Kidney (tissue), 14 donors: ENCODE data around the gene GGCX. TPM values are rescaled to one million over a fixed set of nuclear protein-coding genes. Genes with fewer than 3 reads are reported as not detected.

ENCODE experiments used
- DNase-seq, 5 donors: peaks; one replicate each; pipeline ENCODE4 v3.0.0-alpha.2; 2013 to 2020
- FAIRE-seq: peaks from 2 replicates; lab custom pipeline; 2012; peaks lifted over from hg19 to GRCh38; lab: Jason Lieb, UNC
- H3K27ac ChIP-seq, 2 donors: one replicate each; pipeline ENCODE4 v1.7.0; 2013; ENCODE audit warnings: low read depth in 2 of 2, low read length in 2 of 2, inconsistent platforms in 1 of 2
- H3K27me3 ChIP-seq: one replicate; pipeline ENCODE4 v1.7.1; 2013; ENCODE audit warnings: low read length, inconsistent platforms; ENCODE audit not compliant: control insufficient read depth, insufficient read depth
- H3K36me3 ChIP-seq, 3 donors: one replicate each; pipeline versions ENCODE4 v1.7.0 to v1.7.1; 2013; ENCODE audit warnings: low read length in 3 of 3, control low read depth in 1 of 3, inconsistent platforms in 1 of 3; ENCODE audit not compliant: insufficient read depth in 3 of 3, control insufficient read depth in 2 of 3
- H3K4me1 ChIP-seq, 3 donors: one replicate each; pipeline versions ENCODE4 v1.7.0 to v1.7.1; 2013; ENCODE audit warnings: low read length in 3 of 3, inconsistent platforms in 1 of 3, low read depth in 1 of 3; ENCODE audit not compliant: control insufficient read depth in 2 of 3, insufficient read depth in 2 of 3
- H3K4me3 ChIP-seq, 3 donors: one replicate each; pipeline versions ENCODE4 v1.7.0 to v1.8.1; 2013; ENCODE audit warnings: low read length in 3 of 3, control low read depth in 1 of 3, inconsistent platforms in 1 of 3
- H3K9ac ChIP-seq, 3 donors: one replicate each; pipeline versions ENCODE4 v1.7.0 to v1.7.1; 2013; ENCODE audit warnings: low read length in 3 of 3, control low read depth in 1 of 3, inconsistent platforms in 1 of 3
- H3K9me3 ChIP-seq, 3 donors: one replicate each; pipeline versions ENCODE4 v1.7.0 to v1.7.1; 2013; ENCODE audit warnings: low read length in 3 of 3, control low read depth in 1 of 3, inconsistent platforms in 1 of 3; ENCODE audit not compliant: control insufficient read depth in 2 of 3, insufficient read depth in 1 of 3
- CTCF ChIP-seq: IDR thresholded peaks from 3 replicates; pipeline ENCODE4 v1.5.1; 2012; ENCODE audit warnings: mild to moderate bottlenecking, moderate library complexity, borderline replicate concordance; ENCODE audit not compliant: insufficient read depth; ENCODE audit errors: extremely low read depth
- intact Hi-C: fragments of 100-400 bp; cut with DNase I; formaldehyde crosslinking; loops from one replicate; pipeline ENCODE4 v1.11.1; 2022
- polyA plus RNA-seq: library from polyadenylated mRNA; stranded (reverse); fragments of 350-450 nt; fragmentation: Illumina TruSeq; extraction: RNeasy Lipid Tissue Mini Kit (QIAGEN cat#74804); gene quantifications from one replicate; pipeline ENCODE4 v1.2.3, GENCODE V29; 2014; ENCODE audit warnings: low read depth, low replicate concordance; ENCODE audit not compliant: insufficient read depth
- total RNA-seq: library from RNA; stranded (reverse); fragmentation: NEBNext Ultra II Directional; extraction: Animal tissue kit (Norgen Biotek cat#: 25700); gene quantifications from one replicate; pipeline ENCODE4 v1.2.1, GENCODE V29; 2021
- donor health status: control.
- donor health status: control.
- donor health status: control.
- donor health status: control.
- donor health status: control.
- donor health status: DM: yes; HTN: yes; CAD: no.
- donor health status: Normal renal cell carcinoma (clear cell type).

GGCX gene
- total and polyA plus RNA-seq, 2 donors from 2014 or later = 27.8 to 50.7 TPM

- intact Hi-C loops = loop anchor here (5.0 kb wide), 1 partner anchor 128 kb away; no protein-coding TSS in a partner anchor
- no peaks in the 10 kb centered on the region for H3K27me3 ChIP-seq
- no peaks in the 10 kb centered on the region for H3K9me3 ChIP-seq
- H3K4me1 ChIP-seq = peaks cover 0 to 8% (median 0%) of the 10 kb centered on the region in 3 donors
- no peak overlapping the region for H3K9ac ChIP-seq
- peaks cover 16 to 49% (median 25%) of the 10 kb centered on the region in 3 donors for H3K36me3 ChIP-seq
- H3K4me3 ChIP-seq = no peak overlapping the region
- no peak for FAIRE-seq
- DNase-seq = peak in 3 of 5 donors; percentile 47 to 76 (median 61)
- no peak for TF ChIP-seq CTCF
- H3K27ac ChIP-seq = peak overlapping the region; percentile 26 to 60
Measured at GRCh38 chr2:85549826-85550225, 11.5 kb downstream of the GGCX start.

- Histone ChIP-seq H3K27ac (no peak overlapping the region), H3K4me3 (no peak overlapping the region), H3K4me1 (peaks cover 0 to 8% (median 0%) of the 10 kb centered on the region in 3 donors), H3K27me3 (no peaks in the 10 kb centered on the region), H3K9ac (no peak overlapping the region), H3K36me3 (peaks cover 14 to 46% (median 27%) of the 10 kb centered on the region in 3 donors), H3K9me3 (no peaks in the 10 kb centered on the region)
- DNase-seq (no peak), FAIRE-seq (no peak)
- TF ChIP-seq CTCF = no peak
- intact Hi-C loops = no loop called here
Measured at GRCh38 chr2:85549095-85549494, 12.2 kb downstream of the GGCX start.

GRCh38 chr2:85548608-85548900, 12.7 kb downstream of the GGCX start:
- peaks cover 11 to 48% (median 27%) of the 10 kb centered on the region in 3 donors for H3K36me3 ChIP-seq
- TF ChIP-seq CTCF = no peak
- DNase-seq (no peak), FAIRE-seq (no peak)
- H3K27ac ChIP-seq = no peak overlapping the region
- H3K9ac ChIP-seq = no peak overlapping the region
- no peak overlapping the region for H3K4me3 ChIP-seq
- H3K27me3 ChIP-seq = no peaks in the 10 kb centered on the region
- H3K9me3 ChIP-seq = no peaks in the 10 kb centered on the region
- H3K4me1 ChIP-seq = peaks cover 0 to 8% (median 0%) of the 10 kb centered on the region in 3 donors
- intact Hi-C loops = no loop called here
